Measurements from ENCODE around the gene GPANK1.
"Not testable (repeated sequence)": the region's sequence is repeated elsewhere in the genome, so short reads cannot be mapped to it uniquely, and the experiment has no call there.

GPANK1 gene

DNA sequence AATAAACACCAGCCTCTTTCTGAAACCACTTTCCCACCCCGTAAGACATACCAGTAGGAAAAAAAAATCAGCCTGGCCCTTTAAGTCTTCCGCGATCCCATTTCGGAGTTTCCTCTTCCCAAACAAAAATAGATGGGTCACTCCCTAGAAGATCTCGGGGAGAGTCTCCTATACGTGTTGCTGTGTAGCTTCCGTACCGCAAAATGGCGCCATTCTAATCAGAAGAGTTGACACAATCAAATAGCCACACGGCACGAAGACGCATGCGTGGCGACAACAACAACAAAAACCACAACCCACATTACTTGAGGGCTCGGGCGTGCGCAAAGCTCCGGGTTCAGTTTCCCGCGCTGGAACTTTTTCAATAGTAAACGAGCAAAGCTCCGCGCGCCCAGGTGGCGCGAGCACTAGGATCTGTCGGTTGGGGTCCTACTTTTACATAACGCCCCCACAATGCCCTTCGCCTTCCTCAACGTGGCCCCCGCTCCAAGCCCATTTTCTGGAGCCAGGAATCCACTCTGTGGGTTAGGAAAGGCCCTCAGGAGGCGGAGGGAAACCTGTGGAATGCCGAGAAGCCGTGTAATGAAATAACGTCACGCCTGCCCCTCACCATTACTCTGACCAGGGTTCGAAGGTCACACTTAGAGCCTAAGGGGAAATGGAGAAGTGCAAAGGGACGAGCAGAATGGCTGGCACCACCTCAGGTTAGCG is at the start of gene GPANK1:
GPANK1 (minus strand) TSS at position 208 of the 711 bp plus-strand sequence. CDS start 519 bp downstream, outside the sequence.
- peak; percentile 96 for DNase-seq (ENCODE audit: low spot score)

DNA sequence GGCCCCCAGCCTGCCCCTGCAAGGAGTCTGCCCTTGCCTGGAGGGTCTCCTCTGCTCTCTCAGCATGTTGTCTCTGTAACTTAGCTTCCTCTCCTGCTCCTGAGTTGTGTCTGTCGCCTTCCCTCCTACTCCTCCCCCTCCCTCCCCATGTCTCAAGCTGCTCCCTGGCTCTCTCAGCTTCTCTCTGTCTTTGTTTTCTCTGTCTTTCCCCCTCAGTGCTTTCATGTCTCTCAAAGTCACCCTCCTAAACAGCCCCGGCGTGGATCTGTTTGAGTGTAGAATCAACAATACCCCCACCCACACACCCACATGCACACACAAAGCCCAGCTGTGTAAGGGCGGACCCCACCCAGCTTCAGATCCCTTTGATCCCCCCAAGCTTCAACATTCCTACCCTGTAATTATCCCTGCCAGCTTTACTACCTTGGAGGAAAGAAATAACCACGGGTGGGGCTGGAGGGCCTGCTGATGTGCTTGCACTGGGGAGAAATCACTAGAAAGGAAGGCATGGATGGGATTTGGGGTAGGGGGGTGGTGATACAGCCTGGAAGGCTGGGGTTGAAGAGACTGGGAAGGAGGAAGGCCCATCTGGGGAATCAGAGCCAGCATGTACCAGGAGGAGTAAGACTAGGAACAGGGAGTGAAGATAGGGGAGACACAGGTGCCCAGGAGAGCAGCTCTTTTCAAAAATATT is 49.3 kb upstream of the GPANK1 start:
- no peak for DNase-seq (ENCODE audit: low spot score)

DNA sequence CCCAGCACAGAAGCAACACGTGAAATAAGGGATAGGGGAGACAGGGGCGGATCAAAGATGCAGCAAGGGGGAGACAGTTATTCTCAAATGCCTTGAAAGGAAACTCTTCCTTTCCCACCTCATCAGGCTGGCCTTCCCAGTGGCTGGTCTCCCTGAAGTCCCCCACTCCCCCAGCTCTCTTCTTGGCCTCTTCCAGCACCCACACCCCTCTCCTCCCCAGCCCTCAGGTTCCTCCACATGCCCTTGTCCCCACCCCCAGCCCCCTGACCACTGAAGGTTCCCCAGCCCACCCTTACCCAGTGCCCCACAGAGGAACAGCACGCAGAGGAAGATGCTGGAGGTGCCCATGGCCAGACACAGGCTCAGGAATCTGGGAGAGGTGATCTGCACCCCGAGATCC is 48.7 kb upstream of the GPANK1 start:
- DNase-seq (ENCODE audit: low spot score): no peak

DNA sequence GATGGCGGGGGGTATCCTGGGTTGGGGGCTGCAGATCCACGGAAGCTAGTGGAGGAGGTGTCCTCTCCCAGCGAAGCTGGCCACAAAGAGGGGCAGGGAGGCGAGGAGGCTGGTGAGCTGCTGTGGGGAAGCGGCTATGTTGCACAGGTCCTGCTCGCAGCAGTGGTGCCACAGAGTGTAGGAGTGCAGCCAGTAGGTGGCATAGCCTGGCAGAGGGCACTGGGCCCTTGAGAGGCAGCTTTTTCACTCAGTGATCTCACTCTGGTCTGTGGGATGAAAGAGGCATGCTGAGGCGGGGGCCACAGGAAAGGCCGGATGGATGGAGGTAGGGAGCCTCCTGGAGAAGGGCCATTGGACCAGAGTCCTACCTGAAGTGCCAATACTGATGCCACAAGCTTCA is 47.5 kb upstream of the GPANK1 start:
- no peak for DNase-seq (ENCODE audit: low spot score)

DNA sequence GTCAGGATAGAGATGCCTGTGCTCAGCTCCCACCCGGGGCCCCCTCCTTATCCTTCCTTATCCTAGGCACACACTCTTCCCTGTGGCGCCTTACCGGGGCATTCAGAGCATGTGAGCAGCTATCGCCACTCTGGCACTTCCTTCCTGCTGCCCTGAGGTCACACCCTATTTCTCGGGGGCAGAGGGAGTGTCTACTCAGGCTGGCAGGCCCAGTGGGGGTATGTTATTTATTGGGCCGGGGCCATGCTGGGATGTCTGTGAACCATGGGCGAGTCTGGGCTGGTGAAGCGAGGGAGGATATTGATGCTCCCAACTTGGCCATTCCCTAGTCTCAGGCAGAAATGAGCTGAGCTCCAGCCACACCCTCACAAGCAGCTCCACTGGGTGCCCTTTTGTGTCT is 46.4 kb upstream of the GPANK1 start:
- DNase-seq (ENCODE audit: low spot score): peak; percentile 57

DNA sequence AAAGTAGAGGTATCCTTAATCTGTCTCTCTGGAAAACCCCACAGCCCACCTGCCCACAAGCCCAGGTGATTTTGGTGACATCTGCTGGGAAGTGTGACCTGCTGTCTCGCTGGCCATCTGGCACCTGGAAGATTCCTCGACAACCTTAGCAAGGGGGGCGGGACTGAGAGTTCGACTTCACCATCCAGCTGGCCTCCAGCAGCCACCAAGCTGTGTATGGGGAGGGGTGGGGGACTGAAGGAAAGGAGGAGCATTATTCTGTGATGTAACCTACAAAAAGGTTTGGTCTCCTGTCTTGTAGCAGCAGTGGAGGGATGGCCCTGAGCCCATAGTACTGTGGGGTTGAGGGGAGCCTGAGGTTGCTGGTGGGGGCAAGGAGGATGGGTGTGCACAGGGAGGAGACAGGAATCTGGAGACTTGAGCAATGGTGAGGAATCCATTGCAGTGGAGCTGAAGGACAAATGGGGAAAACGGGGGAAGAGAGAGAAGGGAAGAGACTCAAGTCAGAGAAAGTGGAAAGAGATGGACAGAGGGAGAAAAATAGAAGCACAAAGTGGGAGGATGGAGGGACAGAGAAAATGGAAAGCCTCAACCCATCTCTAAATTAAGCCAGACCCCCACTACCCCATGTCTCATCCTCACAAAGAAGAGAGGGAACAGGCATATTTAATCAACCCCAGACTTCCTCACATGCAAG is 45.9 kb upstream of the GPANK1 start:
- DNase-seq (ENCODE audit: low spot score): no peak

DNA sequence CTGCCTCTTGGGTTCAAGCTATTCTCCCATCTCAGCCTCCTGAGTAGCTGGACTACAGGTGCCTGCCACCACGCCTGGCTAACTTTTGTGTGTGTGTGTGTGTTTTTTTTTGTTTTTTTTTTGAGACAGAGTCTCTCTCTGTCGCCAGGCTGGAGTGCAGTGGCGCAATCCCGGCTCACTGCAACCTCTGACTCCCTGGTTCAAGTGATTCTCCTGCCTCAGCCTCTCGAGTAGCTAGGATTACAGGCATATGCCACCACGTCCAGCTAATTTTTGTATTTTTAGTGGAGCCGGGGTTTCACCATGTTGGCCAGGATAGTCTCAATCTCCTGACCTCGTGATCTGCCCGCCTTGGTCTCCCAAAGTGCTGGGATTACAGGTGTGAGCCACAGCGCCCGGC is 44.4 kb upstream of the GPANK1 start:
- not testable (repeated sequence) for DNase-seq (ENCODE audit: low spot score)

DNA sequence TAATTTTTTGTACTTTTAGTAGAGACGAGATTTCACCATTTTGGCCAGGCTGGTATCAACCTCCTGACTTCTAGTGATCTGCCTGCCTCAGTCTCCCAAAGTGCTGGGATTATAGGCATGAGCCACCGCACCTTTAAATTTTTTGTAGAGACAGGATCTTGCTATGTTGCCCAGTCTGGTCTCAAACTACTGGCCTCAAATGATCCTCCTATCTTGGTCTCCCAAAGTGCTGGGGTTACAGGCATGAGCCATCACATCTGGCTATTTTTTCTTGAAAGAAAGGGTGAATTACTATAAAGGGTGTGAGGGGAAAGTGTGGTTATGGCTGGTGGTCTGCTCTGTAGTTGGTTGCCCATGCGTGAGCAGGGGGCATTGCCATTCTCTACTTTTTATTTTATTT is 43.4 kb upstream of the GPANK1 start:
- no peak for DNase-seq (ENCODE audit: low spot score)

DNA sequence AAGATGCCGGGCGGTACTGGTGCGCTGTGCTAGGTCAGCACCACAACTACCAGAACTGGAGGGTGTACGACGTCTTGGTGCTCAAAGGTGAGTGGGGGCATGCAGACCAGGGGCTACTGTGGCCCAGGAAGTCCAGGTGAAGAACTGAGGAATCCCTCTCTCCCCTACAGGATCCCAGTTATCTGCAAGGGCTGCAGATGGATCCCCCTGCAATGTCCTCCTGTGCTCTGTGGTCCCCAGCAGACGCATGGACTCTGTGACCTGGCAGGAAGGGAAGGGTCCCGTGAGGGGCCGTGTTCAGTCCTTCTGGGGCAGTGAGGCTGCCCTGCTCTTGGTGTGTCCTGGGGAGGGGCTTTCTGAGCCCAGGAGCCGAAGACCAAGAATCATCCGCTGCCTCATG is 42.9 kb upstream of the GPANK1 start:
- DNase-seq (ENCODE audit: low spot score): no peak

DNA sequence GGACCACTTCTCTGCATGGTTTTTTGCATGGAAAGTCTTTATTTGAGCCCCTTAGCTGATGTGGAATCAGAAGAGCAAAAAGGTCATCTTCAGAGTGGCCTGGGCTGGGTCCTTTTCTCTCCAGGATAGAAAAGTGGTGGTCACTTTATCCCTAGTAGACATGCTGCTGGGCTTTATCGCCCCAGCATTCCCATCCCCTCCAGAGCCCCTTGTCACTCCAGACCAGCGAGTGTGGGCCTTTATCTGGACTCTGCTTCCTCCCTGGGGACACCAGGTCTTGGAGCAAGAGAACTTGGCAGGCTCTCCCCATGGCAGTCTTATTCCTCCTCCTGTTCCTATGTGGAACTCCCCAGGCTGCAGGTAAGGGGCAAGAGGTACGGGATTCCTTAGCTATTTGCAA is 41.8 kb upstream of the GPANK1 start, which contains the start of gene LY6G6F:
LY6G6F (plus strand) TSS at position 268 of the 400 bp plus-strand sequence; CDS start at position 309, 41 bp downstream.
- no peak for DNase-seq (ENCODE audit: low spot score)

DNA sequence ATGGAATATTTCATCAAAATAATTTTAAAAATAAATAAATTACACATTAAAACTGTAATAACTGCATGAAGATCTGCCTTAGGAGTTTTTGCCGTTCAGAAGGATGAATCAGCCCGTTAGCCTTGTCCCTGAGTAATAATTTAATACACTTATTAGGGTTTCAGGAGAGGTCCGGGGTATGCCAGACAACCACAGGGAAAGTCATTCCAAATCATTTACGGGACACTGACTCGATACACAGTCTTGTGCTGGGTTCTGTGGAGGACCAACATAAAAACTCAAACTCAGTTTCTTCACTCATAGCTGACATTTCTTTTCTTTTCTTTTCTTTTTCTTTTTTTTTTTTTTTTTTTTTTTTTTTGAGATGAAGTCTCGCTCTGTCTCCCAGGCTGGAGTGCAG is 41.1 kb upstream of the GPANK1 start:
- DNase-seq (ENCODE audit: low spot score): no peak

DNA sequence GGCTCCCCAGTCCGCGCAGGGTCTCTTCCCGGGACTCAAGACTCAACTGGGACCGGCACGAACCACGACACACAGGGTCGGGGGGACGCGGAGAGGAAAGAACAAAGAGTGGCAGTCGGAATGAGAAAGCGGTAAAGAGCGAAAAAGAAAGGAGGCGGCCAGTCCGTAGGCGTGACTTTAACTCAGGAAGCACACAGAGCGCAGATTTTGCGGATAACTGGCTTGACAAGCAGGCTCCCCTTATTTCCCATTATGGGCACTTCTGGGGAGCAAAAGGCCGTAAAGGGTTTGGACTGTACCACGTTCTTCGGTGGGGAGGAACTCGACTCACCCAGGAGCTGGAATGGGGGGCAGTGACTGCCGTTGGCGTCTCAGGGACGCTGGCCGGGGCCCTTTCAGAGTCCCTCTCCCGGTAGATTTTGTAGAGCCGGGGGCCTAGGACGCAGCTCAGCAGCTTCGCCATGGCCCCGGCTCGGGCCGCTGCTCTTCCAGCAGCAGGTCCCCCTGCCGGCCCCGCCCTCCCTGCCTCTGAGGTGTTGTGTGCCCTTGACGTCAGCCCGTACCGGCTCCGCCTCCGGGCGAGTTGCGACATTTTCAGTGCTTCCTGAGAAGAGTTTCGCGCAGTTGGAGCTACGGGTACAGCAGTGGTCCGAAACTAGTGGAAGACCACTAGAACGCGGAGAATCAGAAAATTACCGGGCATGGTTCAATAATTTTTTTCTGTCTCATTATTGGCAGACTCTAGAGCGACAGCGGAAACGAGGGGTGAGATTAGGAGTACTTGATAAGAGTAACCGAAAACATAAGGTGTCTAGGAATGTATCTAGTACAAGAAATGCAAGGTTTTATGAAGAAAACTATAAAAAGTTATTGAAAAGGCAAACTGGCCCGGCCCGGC is 38.3 kb upstream of the GPANK1 start, which contains the start of gene ABHD16A:
ABHD16A (minus strand) TSS at position 506 of the 898 bp plus-strand sequence; CDS start at position 463, 43 bp downstream.
- DNase-seq (ENCODE audit: low spot score): peak; percentile 95

DNA sequence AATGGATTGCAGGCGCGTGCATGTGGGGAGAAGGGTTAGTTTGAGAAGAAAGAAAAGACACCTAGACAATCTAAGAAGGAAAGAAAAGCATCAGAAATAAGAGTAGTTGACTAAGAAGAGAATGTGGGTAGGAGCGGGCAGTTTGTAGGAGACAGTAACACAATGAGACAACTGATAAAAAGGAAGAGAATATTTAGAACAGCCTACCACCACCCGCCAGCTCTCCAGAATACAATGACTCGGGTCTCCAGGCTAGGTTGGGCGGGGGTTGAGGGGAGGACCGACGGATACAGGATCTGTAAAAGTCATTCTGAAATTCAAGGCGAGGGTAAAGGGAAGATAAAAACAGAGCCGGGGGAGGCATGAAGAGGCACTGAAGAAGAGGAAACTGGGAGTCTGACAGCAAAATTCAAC is 37.6 kb upstream of the GPANK1 start:
- DNase-seq (ENCODE audit: low spot score): no peak

DNA sequence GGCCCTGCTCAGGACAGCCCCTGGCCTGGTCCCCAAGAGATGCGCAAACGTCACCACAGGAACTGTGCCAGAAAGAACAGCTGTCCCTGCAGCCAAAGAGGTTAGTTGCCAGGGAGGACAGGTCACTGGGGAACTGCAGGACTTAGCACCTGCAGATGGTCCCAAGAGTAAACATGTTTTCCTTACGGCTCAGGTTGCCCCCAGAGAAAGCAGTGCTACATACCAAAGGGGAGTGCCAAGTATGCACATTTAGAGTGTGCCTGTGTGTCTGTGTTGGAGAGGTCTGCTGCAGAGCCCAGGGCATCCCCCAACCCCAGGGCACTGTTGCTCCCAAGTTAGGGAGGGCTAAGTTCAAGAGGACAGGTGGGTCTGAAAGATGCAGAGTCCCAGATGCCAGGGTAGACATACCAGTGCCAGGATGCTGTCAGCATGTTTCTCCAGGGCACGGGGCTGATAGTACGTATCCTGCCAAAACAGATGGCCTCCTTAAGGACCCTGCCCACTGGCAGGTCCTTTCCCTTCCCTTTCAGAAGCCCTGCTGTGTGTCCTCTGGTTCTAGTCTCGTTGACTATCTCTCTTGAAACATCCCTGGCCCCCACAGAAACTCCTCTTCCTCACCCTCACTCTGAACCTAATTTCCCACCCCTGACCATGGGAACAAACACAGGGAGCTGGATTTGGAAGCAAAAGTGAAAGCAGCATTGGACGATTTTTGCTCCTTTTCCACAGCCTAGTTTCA is 37.0 kb upstream of the GPANK1 start:
- DNase-seq (ENCODE audit: low spot score): no peak

DNA sequence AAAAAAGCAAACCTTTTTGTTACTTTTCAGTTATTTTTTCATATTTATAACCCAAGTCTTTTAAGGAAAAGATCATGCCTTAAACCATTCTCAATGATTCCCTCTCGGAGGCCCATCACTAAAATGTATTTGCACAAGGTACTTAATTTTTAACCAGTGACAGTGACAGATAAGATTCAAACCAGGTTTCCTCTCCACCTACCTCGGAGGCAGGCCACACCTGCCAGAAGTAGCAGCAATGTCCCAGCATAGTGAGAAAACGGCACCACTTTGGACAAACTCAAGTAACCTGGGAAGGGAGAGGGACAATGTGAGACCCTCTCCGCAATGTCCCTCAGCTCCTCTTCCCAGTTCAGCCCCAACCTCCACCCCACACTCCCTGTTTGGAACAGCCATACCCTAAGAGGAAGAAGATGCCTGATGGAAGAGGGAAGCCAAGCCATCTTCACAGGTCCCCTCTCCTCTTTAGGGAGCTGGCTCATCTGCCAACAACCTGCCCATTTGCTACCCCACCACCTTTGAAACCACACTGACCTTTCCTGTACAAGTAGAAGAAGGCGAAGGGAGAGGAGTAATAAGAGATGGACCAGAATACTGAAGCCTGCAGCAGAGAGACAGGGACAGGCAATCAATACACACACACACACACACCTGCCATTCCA is 36.1 kb upstream of the GPANK1 start:
- DNase-seq (ENCODE audit: low spot score): no peak

DNA sequence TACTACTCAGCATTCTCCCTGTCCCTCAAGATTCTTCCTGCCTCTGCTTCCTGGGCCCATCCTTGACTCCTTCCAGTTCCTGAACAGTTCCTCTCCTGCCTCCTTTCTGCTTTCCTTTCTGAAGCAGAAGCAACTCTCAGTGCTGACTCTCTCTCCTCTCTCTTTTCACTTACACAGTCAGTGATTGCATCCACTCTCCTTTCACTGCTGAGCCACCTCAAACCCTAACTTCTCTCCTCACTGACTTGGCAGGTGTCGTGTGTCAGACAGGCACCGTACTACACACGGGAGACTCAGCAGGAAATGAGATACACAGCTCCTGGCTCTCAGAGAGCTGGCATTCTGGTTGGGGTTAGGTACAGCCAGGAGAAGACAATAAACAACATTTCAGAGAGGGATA is 32.8 kb upstream of the GPANK1 start:
- DNase-seq (ENCODE audit: low spot score): no peak

DNA sequence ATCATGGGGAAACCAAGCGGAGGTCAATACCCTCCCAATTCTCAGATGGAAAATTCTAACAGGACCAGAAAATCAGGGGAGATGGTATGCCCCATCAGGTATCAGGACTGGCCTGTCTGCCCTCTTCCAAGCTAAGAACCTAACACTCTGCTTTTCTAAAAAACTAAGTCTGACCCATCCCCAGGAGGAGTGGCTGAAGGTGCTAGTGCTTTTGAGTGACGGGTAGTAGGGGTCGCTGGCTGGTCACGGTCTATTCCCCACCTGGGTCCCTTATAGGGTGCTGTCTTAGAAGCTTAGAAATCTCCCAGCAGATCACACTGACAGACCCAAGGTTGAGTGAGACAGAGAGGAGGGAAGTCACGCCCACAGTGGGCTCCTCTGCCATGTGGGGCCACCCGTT is 28.7 kb upstream of the GPANK1 start:
- DNase-seq (ENCODE audit: low spot score): no peak

DNA sequence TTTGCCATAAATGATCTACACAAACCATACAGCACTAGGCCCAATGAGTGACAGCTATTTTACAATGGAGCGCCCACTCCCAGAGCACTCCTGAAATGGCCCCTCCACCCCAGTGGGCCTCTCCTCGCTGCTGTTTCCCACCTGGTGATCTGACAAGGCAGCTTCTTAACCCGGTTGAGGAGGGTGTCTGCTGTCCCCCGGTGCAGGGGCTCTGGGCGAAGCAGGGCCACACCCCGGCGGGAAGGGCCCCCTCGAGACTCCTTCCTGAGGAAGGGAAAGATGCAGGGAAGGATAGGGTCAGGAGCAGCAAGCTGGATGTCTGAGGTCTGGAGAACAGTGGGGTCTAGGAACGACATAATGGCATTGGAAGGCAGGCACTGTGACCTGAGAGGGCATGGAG is 28.1 kb upstream of the GPANK1 start:
- no peak for DNase-seq (ENCODE audit: low spot score)

DNA sequence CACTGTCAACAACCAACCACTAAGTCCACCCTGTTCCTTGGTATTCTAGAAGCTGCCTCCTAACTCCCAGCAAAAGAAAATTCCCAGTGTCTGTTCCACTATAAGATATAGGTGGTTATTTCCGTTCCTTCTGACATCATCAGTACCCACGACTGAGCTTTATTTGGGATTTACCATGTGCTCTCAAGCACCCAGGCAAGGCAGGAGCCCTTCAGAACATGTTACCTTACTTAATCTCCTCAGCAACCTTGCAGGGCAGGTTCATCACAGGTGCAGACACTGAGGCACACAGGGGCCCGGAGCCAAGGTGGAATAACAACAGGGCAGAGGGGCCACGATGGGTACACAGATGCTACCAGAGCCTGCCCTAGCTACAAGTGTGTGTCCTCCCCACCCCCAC is 27.6 kb upstream of the GPANK1 start:
- DNase-seq (ENCODE audit: low spot score): no peak

DNA sequence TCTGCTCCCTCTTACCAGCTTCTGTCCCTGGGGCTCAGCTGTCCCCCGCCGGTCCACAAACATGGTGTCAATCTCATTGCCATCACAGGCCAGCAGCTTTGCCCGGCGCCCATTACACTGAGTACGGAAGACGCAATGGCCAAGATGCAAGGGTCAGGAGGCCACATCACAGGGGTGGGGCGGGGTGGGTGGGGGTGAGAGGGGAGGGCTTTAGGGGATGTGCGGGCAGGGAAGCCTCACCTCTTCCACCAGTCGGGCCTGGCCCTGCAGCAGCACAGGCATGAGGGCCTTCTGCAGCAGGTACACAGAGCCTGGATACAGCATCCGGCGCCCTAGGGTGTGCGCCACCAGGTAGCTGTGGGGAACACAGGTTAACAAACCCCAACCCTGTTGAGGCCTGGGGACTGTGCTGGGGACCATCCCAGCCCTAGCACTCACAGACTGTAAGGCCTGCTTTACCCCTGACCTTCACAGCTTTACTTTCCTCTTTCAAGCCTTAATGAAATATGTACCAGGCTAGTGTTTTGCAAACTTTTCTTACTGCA is 26.8 kb upstream of the GPANK1 start:
- DNase-seq (ENCODE audit: low spot score): no peak
